Glutamatergic neuron (in vitro differentiated cells): ENCODE measurements around the gene FLT4. TPM values are rescaled to one million over a fixed set of nuclear protein-coding genes. Genes with fewer than 3 reads are reported as not detected.

Experiments
- DNase-seq: peaks from one replicate; pipeline ENCODE4 v3.0.0; 2022
- H3K27ac Mint-ChIP-seq: one replicate; pipeline ENCODE4 v1.8.0; 2020; ENCODE audit warnings: mild to moderate bottlenecking, mixed read lengths, inconsistent platforms; ENCODE audit not compliant: unreplicated experiment
- H3K27me3 Mint-ChIP-seq: one replicate; pipeline ENCODE4 v1.8.0; 2020; ENCODE audit warnings: mild to moderate bottlenecking, moderate library complexity, mixed read lengths, inconsistent platforms; ENCODE audit not compliant: unreplicated experiment
- H3K36me3 Mint-ChIP-seq: one replicate; pipeline ENCODE4 v1.8.0; 2020; ENCODE audit warnings: mild to moderate bottlenecking, mixed read lengths, inconsistent platforms; ENCODE audit not compliant: unreplicated experiment
- H3K4me1 Mint-ChIP-seq: one replicate; pipeline ENCODE4 v1.8.0; 2020; ENCODE audit warnings: mild to moderate bottlenecking, low read depth, mixed read lengths, inconsistent platforms; ENCODE audit not compliant: unreplicated experiment
- H3K4me3 Mint-ChIP-seq: one replicate; pipeline ENCODE4 v1.8.0; 2020; ENCODE audit warnings: mild to moderate bottlenecking, mixed read lengths, inconsistent platforms; ENCODE audit not compliant: unreplicated experiment
- H3K9me3 Mint-ChIP-seq: one replicate; pipeline ENCODE4 v1.8.0; 2020; ENCODE audit warnings: mild to moderate bottlenecking, moderate library complexity, mixed read lengths, inconsistent platforms; ENCODE audit not compliant: unreplicated experiment
- total RNA-seq: library from RNA; stranded (reverse); fragmentation: NEBNext Ultra II Directional; extraction: Animal tissue kit (Norgen Biotek cat#: 25700); gene quantifications from one replicate; pipeline ENCODE4 v1.2.1, GENCODE V29; 2021; ENCODE audit not compliant: unreplicated experiment
- TF ChIP-seq, protein P1 (sequence below): fragments of 200-600 bp; sonication (generic); IDR thresholded peaks from one replicate; pipeline ENCODE4 v1.5.0; 2021; ENCODE audit not compliant: partially characterized antibody, unreplicated experiment

Gene FLT4
- total RNA-seq, 1 donor from 2014 or later, result 0.17 TPM

DNA sequence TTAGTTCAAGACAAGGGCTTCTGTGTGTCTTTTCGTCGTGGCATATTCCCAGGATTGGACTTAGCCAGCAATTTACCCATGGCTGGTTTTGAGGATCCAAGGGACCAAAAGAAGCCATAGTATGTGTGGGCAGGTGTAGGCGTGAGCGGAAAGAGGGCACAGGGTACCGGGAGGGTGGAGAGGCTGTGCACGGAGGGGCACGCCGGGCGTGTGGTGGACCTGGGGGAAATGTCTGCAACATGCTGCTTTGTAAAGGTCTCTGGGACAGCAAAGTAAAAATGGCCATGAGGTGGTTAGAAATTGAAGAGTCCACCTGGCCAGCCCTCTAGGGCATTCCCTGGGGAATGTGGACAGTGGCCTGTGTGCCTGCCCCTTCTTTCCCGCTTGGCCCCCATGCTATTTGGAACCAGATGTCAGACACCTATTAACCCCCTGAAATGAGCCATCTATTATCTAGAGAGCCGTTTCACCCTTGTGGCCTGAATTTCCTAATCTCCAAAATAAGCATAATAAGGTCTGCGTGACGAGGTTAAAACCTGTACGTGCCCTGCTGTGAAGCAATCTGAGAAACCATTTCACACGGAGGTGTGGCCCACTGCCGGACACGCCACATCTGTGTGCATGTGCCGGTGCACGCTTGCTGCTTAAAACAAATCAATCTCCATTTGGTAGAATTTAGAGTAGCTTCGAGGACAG is 5.1 kb downstream of the FLT4 start:
- TF ChIP-seq, protein P1, sequence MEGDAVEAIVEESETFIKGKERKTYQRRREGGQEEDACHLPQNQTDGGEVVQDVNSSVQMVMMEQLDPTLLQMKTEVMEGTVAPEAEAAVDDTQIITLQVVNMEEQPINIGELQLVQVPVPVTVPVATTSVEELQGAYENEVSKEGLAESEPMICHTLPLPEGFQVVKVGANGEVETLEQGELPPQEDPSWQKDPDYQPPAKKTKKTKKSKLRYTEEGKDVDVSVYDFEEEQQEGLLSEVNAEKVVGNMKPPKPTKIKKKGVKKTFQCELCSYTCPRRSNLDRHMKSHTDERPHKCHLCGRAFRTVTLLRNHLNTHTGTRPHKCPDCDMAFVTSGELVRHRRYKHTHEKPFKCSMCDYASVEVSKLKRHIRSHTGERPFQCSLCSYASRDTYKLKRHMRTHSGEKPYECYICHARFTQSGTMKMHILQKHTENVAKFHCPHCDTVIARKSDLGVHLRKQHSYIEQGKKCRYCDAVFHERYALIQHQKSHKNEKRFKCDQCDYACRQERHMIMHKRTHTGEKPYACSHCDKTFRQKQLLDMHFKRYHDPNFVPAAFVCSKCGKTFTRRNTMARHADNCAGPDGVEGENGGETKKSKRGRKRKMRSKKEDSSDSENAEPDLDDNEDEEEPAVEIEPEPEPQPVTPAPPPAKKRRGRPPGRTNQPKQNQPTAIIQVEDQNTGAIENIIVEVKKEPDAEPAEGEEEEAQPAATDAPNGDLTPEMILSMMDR, result no peak

DNA sequence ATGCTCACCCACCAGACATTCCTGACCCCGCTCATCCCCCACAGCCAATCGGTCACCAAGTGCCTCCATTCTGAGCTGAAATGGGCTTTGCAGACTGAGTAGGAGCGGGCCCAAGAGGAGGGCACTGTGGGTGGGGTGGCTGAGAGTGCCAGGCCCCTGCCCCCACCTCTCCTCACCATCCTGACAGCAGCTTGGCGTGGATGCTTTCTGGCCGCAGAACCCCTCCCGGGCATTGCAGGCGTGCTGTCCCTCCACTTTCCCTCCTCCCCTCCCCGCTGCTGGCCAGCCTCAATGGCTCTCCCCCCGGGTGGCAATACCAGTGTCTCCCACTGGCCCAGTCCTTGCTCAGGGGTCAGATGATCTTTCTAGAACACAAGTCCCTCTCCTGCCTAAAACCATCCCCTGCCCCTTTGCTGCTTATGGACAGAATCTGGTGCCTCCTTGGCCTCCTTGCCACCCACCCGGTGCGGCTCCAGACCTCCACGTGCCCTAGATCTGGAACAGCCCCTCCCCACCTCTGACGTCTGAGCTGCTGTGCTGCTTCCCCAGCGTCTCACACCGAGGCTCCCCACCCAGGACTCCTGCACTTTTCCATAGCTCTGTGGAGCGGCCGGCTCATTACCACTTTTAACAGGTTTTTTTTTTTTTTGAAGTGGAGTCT is 6.1 kb downstream of the FLT4 start:
- H3K27ac Mint-ChIP-seq, result no peak overlapping the region
- H3K4me3 Mint-ChIP-seq, result no peak overlapping the region
- H3K4me1 Mint-ChIP-seq, result peaks cover 3% of the 10 kb centered on the region
- DNase-seq, result no peak
- H3K36me3 Mint-ChIP-seq, result no peaks in the 10 kb centered on the region
- TF ChIP-seq, protein P1, result no peak
- H3K9me3 Mint-ChIP-seq, result peaks cover 2% of the 10 kb centered on the region
- H3K27me3 Mint-ChIP-seq, result peaks cover 17% of the 10 kb centered on the region

More for the DNA sequence above, 5.1 kb downstream of the FLT4 start:
- Mint-ChIP-seq H3K36me3 (no peaks in the 10 kb centered on the region), H3K4me1 (peaks cover 3% of the 10 kb centered on the region), H3K4me3 (no peak overlapping the region), H3K27ac (no peak overlapping the region), H3K9me3 (peaks cover 3% of the 10 kb centered on the region), H3K27me3 (peaks cover 18% of the 10 kb centered on the region)
- DNase-seq, result no peak

DNA sequence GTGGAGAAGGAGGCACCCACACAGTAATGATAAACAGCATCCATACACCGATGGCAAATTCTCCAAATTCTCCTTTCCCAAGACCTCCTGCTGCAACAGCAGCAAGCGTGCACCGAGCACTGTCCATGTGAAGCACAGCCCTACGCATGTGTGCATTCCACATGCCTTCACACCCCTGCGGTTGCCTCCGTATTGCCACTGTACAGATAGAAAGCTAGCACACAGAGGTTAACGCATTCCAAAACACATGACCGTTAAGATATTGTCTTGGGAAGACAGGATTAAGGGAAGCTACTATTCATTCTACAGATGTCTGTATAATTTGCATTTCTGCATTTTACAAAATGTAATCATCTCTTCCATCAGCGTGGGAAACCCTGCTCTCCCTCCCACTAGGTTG is 6.6 kb downstream of the FLT4 start:
- Mint-ChIP-seq H3K9me3 (peaks cover 2% of the 10 kb centered on the region), H3K4me3 (no peak overlapping the region), H3K27ac (no peak overlapping the region), H3K36me3 (no peaks in the 10 kb centered on the region), H3K27me3 (peaks cover 16% of the 10 kb centered on the region), H3K4me1 (peaks cover 3% of the 10 kb centered on the region)
- DNase-seq, result no peak
- TF ChIP-seq, protein P1, result no peak

DNA sequence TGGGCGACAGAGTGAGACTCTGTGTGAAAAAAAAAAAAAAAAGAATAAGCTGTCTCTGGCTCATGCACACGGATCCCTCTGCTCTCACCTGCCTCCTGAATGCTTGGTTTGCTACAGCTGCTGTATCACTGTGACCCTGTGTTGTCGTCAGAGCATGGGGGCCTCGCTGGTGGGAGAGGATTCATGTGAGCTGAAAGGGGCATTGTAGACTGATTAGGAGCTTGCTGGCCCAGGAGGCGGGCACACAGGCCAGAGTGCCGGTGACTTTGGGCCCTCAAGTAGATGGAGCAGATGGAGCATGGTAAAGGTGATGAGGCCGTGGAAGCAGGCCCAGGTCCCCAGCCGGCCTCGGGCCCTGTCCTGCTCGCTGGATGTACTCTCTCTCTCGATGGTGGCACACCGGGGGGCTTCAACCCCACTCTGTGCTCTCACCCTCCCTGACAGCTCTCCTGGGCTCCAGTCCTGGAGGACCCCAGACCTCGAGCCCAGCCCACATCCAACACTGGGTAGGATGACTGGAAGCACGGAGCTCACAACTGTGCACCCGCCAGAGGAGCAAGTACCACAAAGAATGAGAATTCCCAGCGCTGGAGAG is 7.1 kb downstream of the FLT4 start:
- peaks cover 15% of the 10 kb centered on the region for H3K27me3 Mint-ChIP-seq
- peaks cover 3% of the 10 kb centered on the region for H3K4me1 Mint-ChIP-seq
- TF ChIP-seq, protein P1, result no peak
- no peaks in the 10 kb centered on the region for H3K36me3 Mint-ChIP-seq
- H3K4me3 Mint-ChIP-seq, result no peak overlapping the region
- H3K27ac Mint-ChIP-seq, result no peak overlapping the region
- H3K9me3 Mint-ChIP-seq, result peaks cover 2% of the 10 kb centered on the region
- no peak for DNase-seq

DNA sequence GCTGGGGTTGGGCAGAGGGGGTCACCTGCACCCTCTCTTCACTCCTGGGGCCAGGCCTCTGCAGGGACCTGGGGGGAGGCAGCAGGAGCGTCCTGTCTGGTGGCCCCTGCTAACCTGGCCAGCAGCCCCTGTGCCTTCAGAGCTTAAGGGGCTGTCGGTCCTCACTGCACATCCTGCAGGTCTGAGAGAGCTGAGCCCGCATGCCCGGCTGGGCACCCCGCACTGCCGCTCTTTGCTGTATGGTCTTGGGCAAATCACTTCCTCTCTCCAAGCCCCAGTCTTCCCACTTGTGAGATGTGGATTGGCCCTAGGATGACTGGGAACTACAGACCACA is 7.9 kb downstream of the FLT4 start:
- H3K9me3 Mint-ChIP-seq, result peaks cover 2% of the 10 kb centered on the region
- DNase-seq, result no peak
- H3K27me3 Mint-ChIP-seq, result peaks cover 15% of the 10 kb centered on the region
- H3K4me1 Mint-ChIP-seq, result peaks cover 3% of the 10 kb centered on the region
- H3K4me3 Mint-ChIP-seq, result no peak overlapping the region
- TF ChIP-seq, protein P1, result no peak
- H3K27ac Mint-ChIP-seq, result no peak overlapping the region
- no peaks in the 10 kb centered on the region for H3K36me3 Mint-ChIP-seq
